GM12875 (cell line): ENCODE results near the gene KRT79.

Experiments used
- H3K4me3 ChIP-seq: one replicate; pipeline ENCODE4 v1.5.1; 2011; ENCODE audit warnings: low read depth, low read length, control low read depth
- CTCF ChIP-seq: IDR thresholded peaks from 2 replicates; pipeline ENCODE4 v1.5.1; 2011; ENCODE audit warnings: low read depth, mild to moderate bottlenecking, control low read depth, inconsistent platforms, low read length, moderate library complexity, borderline replicate concordance; ENCODE audit not compliant: insufficient read depth

Gene KRT79

GRCh38 chr12:52777566-52777965, 56.5 kb downstream of the KRT79 start:
- H3K4me3 ChIP-seq = no peak overlapping the region
- no peak for TF ChIP-seq CTCF

- TF ChIP-seq CTCF = no peak
These were observed 57.2 kb downstream of the KRT79 start, which contains the start of gene KRT76 for GRCh38 chr12:52776913-52777395. TSS of gene KRT76 (minus strand) at chr12:52777345. CDS start at chr12:52777291, 54 bp downstream.

GRCh38 chr12:52776435-52776834, 57.7 kb downstream of the KRT79 start:
- TF ChIP-seq CTCF = no peak

More at GRCh38 chr12:52776913-52777395, 57.2 kb downstream of the KRT79 start, which contains the start of gene KRT76:
- H3K4me3 ChIP-seq = no peak within 1 kb of the TSS

GRCh38 chr12:52774629-52775250, 59.4 kb downstream of the KRT79 start:
- no peak overlapping the region for H3K4me3 ChIP-seq
- TF ChIP-seq CTCF = no peak

More at GRCh38 chr12:52776435-52776834, 57.7 kb downstream of the KRT79 start:
- no peak overlapping the region for H3K4me3 ChIP-seq

GRCh38 chr12:52772772-52773171, 61.3 kb downstream of the KRT79 start:
- TF ChIP-seq CTCF = no peak

GRCh38 chr12:52772188-52772587, 61.9 kb downstream of the KRT79 start:
- TF ChIP-seq CTCF = no peak
- no peak overlapping the region for H3K4me3 ChIP-seq

More at GRCh38 chr12:52772772-52773171, 61.3 kb downstream of the KRT79 start:
- no peak overlapping the region for H3K4me3 ChIP-seq

GRCh38 chr12:52771505-52771904, 62.6 kb downstream of the KRT79 start:
- TF ChIP-seq CTCF = no peak

More at GRCh38 chr12:52771505-52771904, 62.6 kb downstream of the KRT79 start:
- no peak overlapping the region for H3K4me3 ChIP-seq
